Mononuclear cell (primary cell): ENCODE data around the gene ZRANB3. TPM values are rescaled to one million over a fixed set of nuclear protein-coding genes. Genes with fewer than 3 reads are reported as not detected.
"Not testable (repeated sequence)": the region's sequence is repeated elsewhere in the genome, so short reads cannot be mapped to it uniquely, and the experiment has no call there.

Experiments used
- H3K27me3 ChIP-seq: 2 replicates; pipeline ENCODE4 v1.6.0; 2011; ENCODE audit warnings: low read length, control low read depth; ENCODE audit not compliant: insufficient read depth
- H3K4me1 ChIP-seq: 2 replicates; pipeline ENCODE4 v1.5.1; 2011; ENCODE audit warnings: mild to moderate bottlenecking, low read length, control low read depth; ENCODE audit not compliant: insufficient read depth
- H3K4me3 ChIP-seq: 2 replicates; pipeline ENCODE4 v1.5.1; 2011; ENCODE audit warnings: mild to moderate bottlenecking, low read length, moderate library complexity
- H3K9me3 ChIP-seq: 2 replicates; pipeline ENCODE4 v1.5.1; 2011; ENCODE audit warnings: low read depth, mild to moderate bottlenecking, control low read depth, low read length
- total RNA-seq: library from RNA; depleted of rRNA; stranded (reverse); fragments of >200 nt; gene quantifications from one replicate; pipeline ENCODE4 v1.2.3, GENCODE V29; 2012

ZRANB3 gene
- total RNA-seq, 1 donor: 3.5 TPM

DNA sequence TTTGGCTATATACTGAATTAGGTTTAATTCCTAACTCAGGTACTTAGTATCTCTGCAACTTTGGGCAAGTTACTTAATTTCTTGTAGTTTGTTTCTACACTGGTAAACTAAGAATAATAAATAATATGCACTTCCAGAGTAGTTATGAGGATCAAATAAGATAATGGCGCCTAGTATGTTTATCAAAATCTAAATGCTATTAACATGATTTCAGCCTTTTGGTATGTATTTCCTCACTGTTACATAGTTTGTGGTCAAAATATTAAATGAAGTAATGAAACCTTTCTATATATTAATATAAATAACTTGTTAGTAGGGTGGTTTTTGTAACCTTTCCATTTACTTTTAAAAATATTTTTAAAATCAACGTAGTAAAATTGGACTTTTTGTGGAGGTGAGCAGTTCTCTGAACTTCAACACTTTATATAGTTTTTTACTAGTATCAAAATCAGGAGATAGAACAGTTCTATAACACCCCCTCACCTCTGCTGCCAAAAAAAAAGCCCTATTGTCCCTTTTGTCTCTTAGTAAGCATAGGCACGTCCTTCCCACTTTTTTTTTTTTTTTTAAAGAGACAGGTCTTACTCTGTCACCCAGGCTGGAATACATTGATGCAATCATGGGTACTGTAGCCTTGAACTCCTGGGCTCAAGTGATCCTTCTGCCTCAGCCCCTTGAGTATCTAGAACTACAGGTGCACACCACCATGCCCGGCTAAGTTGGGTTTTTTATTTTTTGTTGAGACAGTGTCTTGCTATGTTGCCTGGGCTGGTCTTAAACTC lies 434.2 kb downstream of the ZRANB3 start:
- no peaks in the 10 kb centered on the region for H3K27me3 ChIP-seq
- no peaks in the 10 kb centered on the region for H3K4me1 ChIP-seq
- no peaks in the 10 kb centered on the region for H3K9me3 ChIP-seq
- H3K4me3 ChIP-seq: no peak overlapping the region

DNA sequence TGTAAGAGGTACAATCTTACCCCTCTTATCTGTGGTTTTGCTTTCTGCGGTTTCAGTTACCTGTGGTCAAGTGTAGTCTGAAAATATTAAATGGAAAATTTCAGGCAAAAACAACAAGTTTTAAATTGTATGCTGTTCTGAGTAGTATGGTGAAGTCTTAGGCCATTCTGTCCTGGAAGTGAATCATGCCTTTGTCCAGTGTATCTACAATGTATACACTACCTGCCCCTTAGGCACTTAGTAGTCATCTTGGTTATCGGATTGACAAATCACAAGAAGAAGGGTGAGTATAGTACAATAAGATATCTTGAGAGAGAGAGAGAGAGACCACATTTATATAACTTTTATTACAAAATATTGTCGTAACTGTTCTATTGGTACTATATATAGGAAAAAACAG lies 435.4 kb downstream of the ZRANB3 start:
- Histone ChIP-seq H3K4me3 (no peak overlapping the region), H3K9me3 (no peaks in the 10 kb centered on the region), H3K27me3 (no peaks in the 10 kb centered on the region), H3K4me1 (no peaks in the 10 kb centered on the region)

DNA sequence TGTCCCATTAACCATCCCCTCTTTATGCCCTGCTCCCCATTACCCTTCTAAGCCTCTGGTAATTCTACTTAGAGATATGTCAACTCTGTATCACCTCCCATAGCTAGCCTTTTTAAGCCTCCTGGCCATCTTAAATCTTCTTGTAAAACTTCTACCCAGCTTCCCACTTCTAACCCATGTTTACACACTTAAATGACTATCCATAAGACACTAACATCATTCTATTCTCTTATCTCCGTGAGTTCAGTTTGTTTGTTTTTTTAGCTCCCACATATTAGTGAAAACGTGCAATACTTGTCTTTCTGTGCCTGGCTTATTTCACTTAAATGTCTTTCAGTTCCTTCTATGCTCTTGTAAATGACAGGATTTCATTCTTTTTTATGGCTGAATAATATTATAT lies 436.5 kb downstream of the ZRANB3 start:
- H3K4me1 ChIP-seq: no peaks in the 10 kb centered on the region
- H3K9me3 ChIP-seq: no peaks in the 10 kb centered on the region
- H3K4me3 ChIP-seq: no peak overlapping the region
- H3K27me3 ChIP-seq: no peaks in the 10 kb centered on the region

DNA sequence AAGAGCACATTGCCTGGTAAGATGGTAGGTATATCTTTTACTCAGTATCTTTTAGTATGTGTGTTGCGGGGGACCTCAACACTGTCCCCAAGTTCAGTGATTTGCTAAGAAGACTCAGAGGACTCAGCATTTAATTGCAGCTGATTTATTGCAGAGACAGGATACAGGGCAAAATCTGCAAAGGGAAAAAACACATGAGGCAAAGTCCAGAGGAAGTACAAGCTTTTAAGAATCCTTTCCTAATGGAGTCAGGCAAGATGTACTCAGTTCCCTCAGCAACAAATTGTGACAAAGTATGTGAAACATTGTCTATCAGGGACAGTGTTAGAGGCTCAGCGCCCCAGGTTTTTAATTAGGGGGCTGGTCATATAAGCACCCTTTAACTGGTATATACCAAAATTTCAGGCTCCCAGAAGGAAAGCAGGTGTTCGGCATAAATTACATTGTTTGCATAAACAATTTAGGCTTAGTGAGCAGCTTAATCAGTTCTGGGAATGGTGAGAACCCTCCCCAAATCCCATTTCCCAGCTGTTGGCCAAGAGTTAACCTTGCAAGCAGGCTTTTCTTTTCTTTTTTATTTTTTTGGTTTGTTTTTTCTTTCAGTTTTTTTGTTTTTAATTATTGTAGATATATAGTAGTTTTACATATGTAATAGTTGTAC lies 437.2 kb downstream of the ZRANB3 start:
- H3K9me3 ChIP-seq: no peaks in the 10 kb centered on the region
- H3K27me3 ChIP-seq: no peaks in the 10 kb centered on the region
- H3K4me1 ChIP-seq: no peaks in the 10 kb centered on the region
- no peak overlapping the region for H3K4me3 ChIP-seq

DNA sequence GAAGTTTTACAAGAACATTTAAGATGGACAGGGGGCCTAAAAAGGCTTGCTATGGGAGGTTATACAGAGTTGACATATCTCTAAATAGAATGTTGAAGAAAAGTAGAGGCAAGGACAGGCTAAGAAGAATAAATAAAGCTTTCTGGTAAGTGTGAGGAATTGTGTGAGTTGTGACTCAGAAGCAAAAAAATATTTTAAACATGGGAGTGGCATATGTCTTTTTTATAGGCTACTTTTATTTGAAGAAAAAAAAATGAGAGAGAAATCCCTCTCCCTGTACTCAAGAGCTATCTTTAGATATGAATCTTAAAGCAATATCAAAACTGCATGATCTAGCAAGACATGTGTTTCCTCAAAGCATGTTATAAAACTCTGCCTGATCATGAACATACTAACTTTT lies 437.8 kb downstream of the ZRANB3 start:
- H3K4me1 ChIP-seq: no peaks in the 10 kb centered on the region
- H3K27me3 ChIP-seq: no peaks in the 10 kb centered on the region
- H3K4me3 ChIP-seq: no peak overlapping the region
- no peaks in the 10 kb centered on the region for H3K9me3 ChIP-seq

DNA sequence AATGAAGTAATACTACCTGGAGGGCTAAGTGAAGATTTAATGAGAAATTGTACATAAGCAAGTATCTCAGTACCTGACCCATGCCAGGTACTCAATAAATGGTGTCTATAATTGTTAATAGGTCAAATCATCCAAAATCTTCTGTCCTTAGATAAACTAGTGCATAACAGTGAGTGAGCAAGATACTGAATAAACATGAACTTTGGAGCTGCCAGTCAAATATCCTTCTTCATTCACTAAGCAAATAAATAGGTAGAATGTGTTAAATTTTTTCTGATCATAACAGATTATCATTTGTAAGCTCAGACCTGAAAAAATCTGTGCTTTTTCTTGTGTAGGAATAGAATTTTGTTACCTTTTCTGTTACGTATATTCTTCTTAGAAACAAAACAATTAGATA lies 439.3 kb downstream of the ZRANB3 start:
- Histone ChIP-seq H3K4me3 (no peak overlapping the region), H3K27me3 (no peaks in the 10 kb centered on the region), H3K9me3 (no peaks in the 10 kb centered on the region), H3K4me1 (no peaks in the 10 kb centered on the region)

DNA sequence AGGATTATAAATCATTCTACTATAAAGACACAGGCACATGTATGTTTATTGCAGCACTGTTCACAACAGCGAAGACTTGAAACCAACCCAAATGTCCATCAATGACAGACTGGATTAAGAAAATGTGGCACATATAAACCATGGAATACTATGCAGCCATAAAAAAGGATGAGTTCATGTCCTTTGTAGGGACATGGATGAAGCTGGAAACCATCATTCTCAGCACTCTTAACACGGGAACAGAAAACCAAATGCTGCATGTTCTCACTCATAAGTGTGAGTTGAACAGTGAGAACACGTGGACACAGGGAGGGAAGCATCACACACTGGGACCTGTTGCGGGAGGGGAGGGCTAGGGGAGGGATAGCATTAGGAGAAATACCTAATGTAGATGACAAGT lies 441.4 kb downstream of the ZRANB3 start:
- not testable (repeated sequence) for H3K9me3 ChIP-seq, H3K4me1 ChIP-seq, H3K27me3 ChIP-seq, H3K4me3 ChIP-seq

Other genes with a start within 250 kb of the ZRANB3 start
- gene R3HDM1, start 266 bp upstream of the ZRANB3 start, total RNA-seq: 36.0 TPM
- gene UBXN4, start 210.6 kb upstream of the ZRANB3 start, total RNA-seq: 106 TPM